22Rv1 (cell line): ENCODE results near the gene MSI2.

Source experiments
- H3K27ac ChIP-seq: fragments of 450-650 bp; 2 replicates; pipeline ENCODE4 v1.5.1; 2017
- ZFX ChIP-seq: fragments of 450-650 bp; IDR thresholded peaks from 2 replicates; pipeline ENCODE4 v1.6.1; 2017; ENCODE audit warnings: antibody characterized with exemption, borderline replicate concordance
- TF ChIP-seq, protein P1 (sequence below): fragments of 450-650 bp; IDR thresholded peaks from 2 replicates; pipeline ENCODE4 v1.5.1; 2017; ENCODE audit warnings: mild to moderate bottlenecking

The MSI2 gene

DNA sequence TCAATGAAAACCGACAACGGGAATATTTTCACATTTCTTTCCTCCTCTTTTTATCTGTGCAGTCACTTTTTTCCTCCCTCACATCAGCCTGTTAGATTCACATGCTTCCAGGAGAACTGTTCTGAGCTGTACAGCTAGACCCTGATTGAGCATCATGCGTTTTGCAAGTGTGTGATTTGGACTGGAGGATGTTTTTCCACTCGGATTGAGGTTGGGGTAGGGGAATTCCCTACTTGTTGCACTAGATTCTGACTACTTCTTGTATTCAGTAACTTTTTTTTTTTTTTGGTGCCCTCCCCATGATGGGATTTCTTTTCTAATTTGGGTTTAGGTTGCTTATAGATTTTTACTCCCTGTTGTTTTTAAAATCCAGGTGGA is 4.8 kb downstream of the MSI2 start:
- TF ChIP-seq, protein P1, sequence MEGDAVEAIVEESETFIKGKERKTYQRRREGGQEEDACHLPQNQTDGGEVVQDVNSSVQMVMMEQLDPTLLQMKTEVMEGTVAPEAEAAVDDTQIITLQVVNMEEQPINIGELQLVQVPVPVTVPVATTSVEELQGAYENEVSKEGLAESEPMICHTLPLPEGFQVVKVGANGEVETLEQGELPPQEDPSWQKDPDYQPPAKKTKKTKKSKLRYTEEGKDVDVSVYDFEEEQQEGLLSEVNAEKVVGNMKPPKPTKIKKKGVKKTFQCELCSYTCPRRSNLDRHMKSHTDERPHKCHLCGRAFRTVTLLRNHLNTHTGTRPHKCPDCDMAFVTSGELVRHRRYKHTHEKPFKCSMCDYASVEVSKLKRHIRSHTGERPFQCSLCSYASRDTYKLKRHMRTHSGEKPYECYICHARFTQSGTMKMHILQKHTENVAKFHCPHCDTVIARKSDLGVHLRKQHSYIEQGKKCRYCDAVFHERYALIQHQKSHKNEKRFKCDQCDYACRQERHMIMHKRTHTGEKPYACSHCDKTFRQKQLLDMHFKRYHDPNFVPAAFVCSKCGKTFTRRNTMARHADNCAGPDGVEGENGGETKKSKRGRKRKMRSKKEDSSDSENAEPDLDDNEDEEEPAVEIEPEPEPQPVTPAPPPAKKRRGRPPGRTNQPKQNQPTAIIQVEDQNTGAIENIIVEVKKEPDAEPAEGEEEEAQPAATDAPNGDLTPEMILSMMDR: no peak
- no peak for TF ChIP-seq ZFX
- no peak overlapping the region for H3K27ac ChIP-seq

DNA sequence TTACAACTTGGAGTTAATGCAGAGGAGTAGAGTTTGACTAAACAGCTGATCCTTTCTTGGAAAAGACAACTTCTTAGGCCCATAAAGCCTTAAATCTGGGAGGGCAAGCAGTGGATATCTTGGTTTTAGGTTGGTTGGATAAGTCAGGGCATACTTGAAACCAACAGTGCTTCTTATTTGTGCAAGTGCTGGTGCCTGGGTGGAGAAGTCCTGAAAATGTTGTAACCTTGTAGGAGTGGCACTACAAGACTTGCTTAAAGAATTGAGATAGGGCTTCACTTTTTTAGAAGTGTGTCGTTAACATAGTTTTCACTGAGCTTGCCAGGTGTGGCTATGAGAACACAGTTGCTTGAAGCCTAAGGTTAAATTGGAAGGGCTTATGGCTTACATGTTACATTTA is 6.2 kb downstream of the MSI2 start:
- no peak overlapping the region for H3K27ac ChIP-seq
- no peak for TF ChIP-seq ZFX
- TF ChIP-seq, protein P1: no peak

DNA sequence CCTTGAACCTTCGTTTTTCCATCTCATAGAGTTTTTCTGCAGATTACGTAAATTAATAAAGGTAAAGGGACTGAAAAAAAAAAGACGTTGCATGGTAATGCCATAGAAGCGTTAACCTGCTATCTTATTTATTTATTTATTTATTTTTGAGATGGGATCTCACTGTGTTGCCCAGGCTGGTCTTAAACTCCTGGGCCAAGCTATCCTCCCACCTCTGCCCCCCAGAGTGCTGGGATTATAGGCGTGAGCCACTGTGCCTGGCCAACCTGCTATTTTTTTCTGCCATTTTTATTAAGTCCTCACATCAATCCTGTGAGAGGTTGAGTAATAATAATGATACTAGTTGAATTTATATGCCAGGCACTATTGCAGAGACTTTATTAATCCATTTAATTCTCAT is 7.9 kb downstream of the MSI2 start:
- no peak for TF ChIP-seq ZFX
- TF ChIP-seq, protein P1: no peak
- H3K27ac ChIP-seq: no peak overlapping the region

DNA sequence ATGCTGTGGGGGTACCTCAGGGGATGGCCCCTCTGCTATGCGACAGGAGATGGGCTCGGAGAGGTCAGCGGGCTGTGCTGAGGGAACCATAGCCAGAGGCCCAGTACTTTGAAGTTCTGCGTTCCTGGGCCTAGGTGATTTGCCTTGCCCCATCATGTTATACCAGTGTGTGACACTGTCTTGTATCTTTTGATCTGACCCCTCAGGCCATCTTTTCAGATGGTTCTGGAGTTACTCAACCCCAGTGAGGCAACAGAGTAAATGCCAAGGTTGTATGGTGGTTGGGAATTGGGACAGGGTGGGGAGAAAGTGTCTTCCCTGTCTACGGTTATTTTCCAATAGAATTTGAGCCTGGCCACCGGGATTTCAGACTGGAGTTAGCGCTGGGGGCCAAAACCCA is 8.5 kb downstream of the MSI2 start:
- no peak for TF ChIP-seq ZFX
- TF ChIP-seq, protein P1: no peak
- no peak overlapping the region for H3K27ac ChIP-seq

DNA sequence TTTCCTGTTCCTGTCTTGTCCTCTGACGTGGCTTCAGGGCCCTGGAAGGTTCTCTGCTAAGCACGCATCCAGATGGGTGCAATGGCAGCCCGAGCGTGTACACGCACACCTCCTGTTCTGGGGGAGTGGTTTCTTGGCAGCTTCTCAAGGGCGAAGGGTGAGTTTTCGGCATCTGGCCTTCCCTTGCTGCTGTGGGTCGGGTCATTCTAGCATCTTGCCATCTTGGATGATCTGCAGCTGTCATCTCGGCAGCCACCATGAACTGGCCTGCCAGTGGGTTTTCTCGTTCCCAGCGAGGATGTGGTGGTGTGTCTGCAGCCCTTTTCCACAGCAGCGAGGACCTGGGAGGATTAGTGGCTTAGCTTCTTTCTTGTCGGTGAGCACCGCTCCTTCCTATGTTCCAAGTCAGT is 10.6 kb downstream of the MSI2 start:
- no peak overlapping the region for H3K27ac ChIP-seq
- no peak for TF ChIP-seq ZFX
- TF ChIP-seq, protein P1: no peak

DNA sequence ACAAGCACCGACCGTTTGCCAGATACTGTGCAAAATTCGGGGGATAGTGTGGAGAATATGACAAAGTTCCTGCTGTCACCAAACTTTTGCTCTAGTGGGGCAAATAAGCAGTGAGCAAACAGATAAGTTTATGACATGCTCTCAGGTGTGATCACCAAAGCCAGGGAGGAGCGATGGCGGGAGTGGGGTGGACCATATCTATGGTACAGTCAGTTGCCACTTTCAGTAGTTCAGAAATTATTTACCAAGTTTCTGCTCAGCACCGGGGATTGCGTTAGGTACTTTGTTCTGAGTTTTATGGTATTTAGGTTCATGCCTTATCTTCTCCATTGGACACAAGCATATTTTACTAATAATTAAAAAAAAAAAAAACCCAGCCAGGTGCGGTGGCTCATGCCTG is 11.9 kb downstream of the MSI2 start:
- H3K27ac ChIP-seq: no peak overlapping the region
- TF ChIP-seq, protein P1: no peak
- TF ChIP-seq ZFX: no peak

DNA sequence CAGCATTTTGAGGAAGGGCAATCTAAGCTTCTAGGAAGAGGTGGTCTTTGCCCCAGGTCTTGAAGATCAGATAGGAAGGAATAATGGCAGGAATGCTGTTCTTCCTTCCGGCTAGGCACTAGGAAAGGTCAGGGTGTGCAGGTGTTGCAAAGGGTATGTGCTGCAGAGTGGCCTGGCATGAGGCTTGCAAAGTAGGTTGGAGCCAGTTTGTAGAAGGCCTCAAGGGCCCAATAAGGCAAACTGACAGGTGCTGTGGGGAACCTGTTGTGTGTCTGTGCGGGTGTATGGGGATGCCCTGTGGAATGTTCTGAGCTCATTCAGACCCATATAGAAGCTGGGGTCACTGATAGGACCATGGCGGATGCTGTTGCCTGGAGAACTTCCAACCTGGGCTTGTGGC is 12.7 kb downstream of the MSI2 start:
- TF ChIP-seq, protein P1: no peak
- no peak for TF ChIP-seq ZFX
- no peak overlapping the region for H3K27ac ChIP-seq
